Endodermal cell (in vitro differentiated cells): ENCODE measurements around the gene KRTAP5-6. TPM values are rescaled to one million over a fixed set of nuclear protein-coding genes. Genes with fewer than 3 reads are reported as not detected.

Experiments
- DNase-seq: peaks from one replicate; pipeline ENCODE4 v3.0.0-alpha.2; 2017
- H3K27ac ChIP-seq: 2 replicates; pipeline ENCODE4 v1.5.1; 2013; ENCODE audit warnings: mild to moderate bottlenecking, low read depth, low read length, moderate library complexity
- H3K27me3 ChIP-seq: 2 replicates; pipeline ENCODE4 v1.6.1; 2013; ENCODE audit warnings: mild to moderate bottlenecking, low read length, moderate library complexity; ENCODE audit not compliant: insufficient read depth, control insufficient read depth, poor library complexity, severe bottlenecking
- H3K36me3 ChIP-seq: 2 replicates; pipeline ENCODE4 v1.7.0; 2013; ENCODE audit warnings: mild to moderate bottlenecking, low read length, moderate library complexity; ENCODE audit not compliant: control insufficient read depth, insufficient read depth
- H3K4me1 ChIP-seq: one replicate; pipeline ENCODE4 v1.7.0; 2013; ENCODE audit warnings: low read length; ENCODE audit not compliant: control insufficient read depth, insufficient read depth
- H3K4me3 ChIP-seq: 2 replicates; pipeline ENCODE4 v1.5.1; 2013; ENCODE audit warnings: mild to moderate bottlenecking, low read length, moderate library complexity
- H3K9ac ChIP-seq: 2 replicates; pipeline ENCODE4 v1.6.1; 2013; ENCODE audit warnings: mild to moderate bottlenecking, low read length, moderate library complexity; ENCODE audit not compliant: poor library complexity, severe bottlenecking; ENCODE audit errors: extremely low read depth
- H3K9me3 ChIP-seq: 2 replicates; pipeline ENCODE4 v1.6.1; 2013; ENCODE audit warnings: mild to moderate bottlenecking, low read length, moderate library complexity; ENCODE audit not compliant: control insufficient read depth
- H3K27ac Mint-ChIP-seq: 2 replicates; pipeline ENCODE4 v1.8.0; 2020; ENCODE audit warnings: mixed read lengths
- H3K27me3 Mint-ChIP-seq: 2 replicates; pipeline ENCODE4 v1.8.0; 2021; ENCODE audit warnings: mild to moderate bottlenecking, mixed read lengths; ENCODE audit not compliant: insufficient read depth
- H3K36me3 Mint-ChIP-seq: 2 replicates; pipeline ENCODE4 v1.8.0; 2020; ENCODE audit warnings: low read depth, mixed read lengths
- H3K4me1 Mint-ChIP-seq: 2 replicates; pipeline ENCODE4 v1.8.0; 2020; ENCODE audit warnings: mixed read lengths
- H3K4me3 Mint-ChIP-seq: 2 replicates; pipeline ENCODE4 v1.8.0; 2020; ENCODE audit warnings: mild to moderate bottlenecking, moderate library complexity, mixed read lengths
- H3K9me3 Mint-ChIP-seq: 2 replicates; pipeline ENCODE4 v1.8.0; 2020; ENCODE audit warnings: mild to moderate bottlenecking, mixed read lengths
- CTCF ChIP-seq: fragments of 200-600 bp; sonication (generic); conservative IDR thresholded peaks from 2 replicates; pipeline ENCODE4 v1.5.0; 2021; ENCODE audit warnings: antibody characterized with exemption, mild to moderate bottlenecking
- WGBS, 2 experiments: methylation state at CpG; one replicate each; pipeline versions ENCODE4 v1.1.5 to v1.1.7; 2013; ENCODE audit warnings: missing lambda C conversion rate in 2 of 2, mixed read lengths in 1 of 2; ENCODE audit not compliant: insufficient coverage in 1 of 2, insufficient read length in 1 of 2; 5-methylcytosine and 5-hydroxymethylcytosine counted together
- total RNA-seq, 2 donors: library from RNA; stranded (reverse); fragmentation: NEBNext Ultra II Directional in 1 of 2; extraction: Animal tissue kit (Norgen Biotek cat#: 25700) in 1 of 2; gene quantifications; 2 replicates in 1 of 2; 3 replicates in 1 of 2; pipeline ENCODE4 v1.2.1, GENCODE V29; 2021

The KRTAP5-6 gene
- total RNA-seq, 2 donors from 2014 or later, result not detected

DNA sequence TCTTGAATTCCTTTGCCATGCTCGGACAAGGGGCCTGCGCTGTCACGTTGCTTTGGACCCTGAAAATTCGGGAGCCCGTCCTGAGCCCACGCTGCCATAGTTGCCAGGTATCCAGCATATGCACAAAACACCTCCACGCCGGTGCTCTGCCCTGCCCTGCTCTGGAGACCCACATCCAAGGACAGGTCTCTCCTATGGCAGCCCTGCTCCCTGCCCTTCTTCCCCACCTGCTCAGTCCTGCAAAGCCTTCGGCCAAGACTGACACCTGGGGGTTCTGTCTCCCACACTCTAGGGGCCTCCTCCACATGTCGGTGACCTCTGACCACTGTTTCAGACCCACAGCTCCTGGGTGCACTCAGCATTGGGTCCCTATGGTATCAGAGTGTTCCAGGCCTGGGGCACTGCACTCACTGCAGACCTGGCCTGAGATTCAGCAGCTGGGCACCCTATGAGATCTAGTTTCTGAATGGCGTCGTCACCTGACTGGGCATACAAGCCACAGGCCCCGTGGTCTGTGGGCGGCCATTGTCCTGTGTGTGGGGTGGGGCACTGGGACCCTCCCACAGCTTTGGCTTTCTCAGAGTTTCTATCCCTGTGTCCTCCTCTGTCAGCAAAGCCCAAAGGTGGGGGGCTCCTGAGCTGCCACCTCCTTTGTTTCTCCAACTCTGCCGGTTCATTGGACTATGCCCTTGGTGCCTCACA, 2.0 kb upstream of the KRTAP5-6 start:
- Mint-ChIP-seq H3K27me3 (peaks cover 87% of the 10 kb centered on the region), H3K4me3 (no peak overlapping the region), H3K27ac (no peak overlapping the region), H3K9me3 (no peaks in the 10 kb centered on the region), H3K4me1 (peaks cover 16% of the 10 kb centered on the region), H3K36me3 (no peaks in the 10 kb centered on the region)
- peaks cover 5% of the 10 kb centered on the region for H3K4me1 ChIP-seq
- H3K4me3 ChIP-seq, result no peak overlapping the region
- H3K36me3 ChIP-seq, result no peaks in the 10 kb centered on the region
- no peak overlapping the region for H3K9ac ChIP-seq
- no peak overlapping the region for H3K27ac ChIP-seq
- WGBS, 2 experiments, result 92 to 93% methylated on average over 4 to 15 of the region's 15 CpGs
- TF ChIP-seq CTCF, result no peak
- no peaks in the 10 kb centered on the region for H3K9me3 ChIP-seq
- H3K27me3 ChIP-seq, result peaks cover 76% of the 10 kb centered on the region
- DNase-seq, result peak; percentile 31

GRCh38 chr11:1695548-1696108, 1.4 kb upstream of the KRTAP5-6 start:
- Histone ChIP-seq H3K4me3 (no peak overlapping the region), H3K36me3 (no peaks in the 10 kb centered on the region), H3K4me1 (peaks cover 5% of the 10 kb centered on the region), H3K27ac (no peak overlapping the region), H3K9me3 (no peaks in the 10 kb centered on the region), H3K9ac (no peak overlapping the region), H3K27me3 (peaks cover 70% of the 10 kb centered on the region)
- no peak for TF ChIP-seq CTCF
- H3K9me3 Mint-ChIP-seq, result no peaks in the 10 kb centered on the region
- no peak overlapping the region for H3K27ac Mint-ChIP-seq
- no peak overlapping the region for H3K4me3 Mint-ChIP-seq
- no peak for DNase-seq
- peaks cover 16% of the 10 kb centered on the region for H3K4me1 Mint-ChIP-seq
- no peaks in the 10 kb centered on the region for H3K36me3 Mint-ChIP-seq
- H3K27me3 Mint-ChIP-seq, result peaks cover 86% of the 10 kb centered on the region
- WGBS, 2 experiments, result 88 to 89% methylated on average over 3 of the region's 3 CpGs

- Histone ChIP-seq H3K4me1 (no peaks in the 10 kb centered on the region), H3K27ac (no peak overlapping the region), H3K27me3 (peaks cover 33% of the 10 kb centered on the region), H3K9me3 (no peaks in the 10 kb centered on the region), H3K9ac (no peak overlapping the region), H3K36me3 (no peaks in the 10 kb centered on the region), H3K4me3 (no peak overlapping the region)
- Mint-ChIP-seq H3K9me3 (no peaks in the 10 kb centered on the region), H3K27me3 (peaks cover 66% of the 10 kb centered on the region), H3K36me3 (no peaks in the 10 kb centered on the region), H3K27ac (no peak overlapping the region), H3K4me1 (no peaks in the 10 kb centered on the region), H3K4me3 (no peak overlapping the region)
- DNase-seq, result no peak
- WGBS, 2 experiments, result 92 to 100% methylated on average over 1 to 5 of the region's 5 CpGs
- TF ChIP-seq CTCF, result no peak
These were observed 2.8 kb downstream of the KRTAP5-6 start for GRCh38 chr11:1699771-1700170.
